Suppressor macrophage (primary cell): Measurements from ENCODE around the gene CENPK.
"Not testable (repeated sequence)": the region's sequence is repeated elsewhere in the genome, so short reads cannot be mapped to it uniquely, and the experiment has no call there.

ENCODE experiments used
- DNase-seq, 4 experiments: peaks; one replicate each; pipeline ENCODE4 v3.0.0-alpha.2; 2020 to 2022

The CENPK gene

DNA sequence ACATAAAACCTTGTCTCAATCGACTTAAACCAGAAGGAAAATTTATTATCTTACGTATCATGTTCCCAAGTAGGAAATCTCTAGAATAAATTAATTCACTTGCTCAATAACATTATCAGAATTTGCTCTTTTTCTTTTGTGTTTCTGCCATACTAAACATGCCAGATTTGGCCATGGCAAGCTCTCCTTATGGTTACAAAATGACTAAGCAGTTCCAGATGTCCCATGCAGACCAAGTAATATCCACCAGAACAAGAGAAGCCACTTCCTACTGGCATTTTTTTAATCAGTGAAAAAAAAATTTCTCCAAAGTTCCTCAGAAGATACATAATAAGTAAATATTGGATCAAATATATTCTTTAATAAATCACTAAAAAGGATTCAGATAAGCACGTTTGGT, 56.0 kb downstream of the CENPK start:
- no peak for DNase-seq

DNA sequence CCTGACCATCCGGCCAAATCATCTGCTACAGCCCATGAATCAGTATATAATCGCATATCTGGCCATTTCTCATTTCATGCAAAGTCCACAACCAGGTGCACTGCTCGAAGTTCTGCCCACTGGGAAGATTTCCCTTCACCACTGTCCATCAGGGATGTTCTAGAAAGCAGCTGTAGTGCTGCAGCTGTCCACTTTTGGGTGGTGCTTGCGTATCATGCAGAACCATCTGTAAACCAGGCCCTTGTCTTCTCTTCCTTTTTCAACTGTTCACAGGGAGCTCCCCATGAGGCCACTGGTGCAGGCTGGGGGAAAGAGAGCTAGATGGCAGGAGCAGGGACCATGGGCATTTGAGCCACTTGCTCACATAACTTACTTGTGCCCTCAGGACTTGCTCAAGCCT, 73.8 kb downstream of the CENPK start:
- DNase-seq: no peak

DNA sequence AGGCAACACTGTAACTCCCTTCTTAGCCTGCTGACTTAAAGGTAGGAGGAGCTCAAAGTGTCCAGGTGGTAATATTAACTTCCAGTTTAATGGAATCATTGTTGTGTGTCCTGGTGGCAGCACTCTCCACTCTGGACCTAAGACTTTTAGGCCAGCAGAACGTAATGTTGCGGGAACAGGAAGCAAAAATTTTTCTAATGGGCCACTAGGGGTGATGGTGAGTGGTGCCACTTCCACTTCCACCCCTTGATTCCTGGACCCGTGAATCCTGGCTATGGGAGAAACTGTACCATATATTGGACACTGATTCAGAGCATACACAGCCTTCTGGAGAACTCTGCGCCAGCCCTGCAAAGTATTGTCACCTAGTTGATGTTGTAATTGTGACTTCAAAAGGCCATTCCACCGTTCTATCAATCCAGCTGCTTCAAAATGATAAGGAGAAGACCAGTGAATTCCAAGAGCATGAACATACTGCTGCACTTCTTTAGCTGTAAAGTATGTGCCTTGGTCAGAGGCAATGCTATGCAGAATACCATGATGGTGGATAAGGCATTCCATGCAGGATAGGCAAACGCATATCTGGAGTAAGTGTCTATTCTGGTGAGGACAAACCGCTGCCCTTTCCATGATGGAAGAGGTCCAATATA, 74.8 kb downstream of the CENPK start:
- DNase-seq: not testable (repeated sequence)

DNA sequence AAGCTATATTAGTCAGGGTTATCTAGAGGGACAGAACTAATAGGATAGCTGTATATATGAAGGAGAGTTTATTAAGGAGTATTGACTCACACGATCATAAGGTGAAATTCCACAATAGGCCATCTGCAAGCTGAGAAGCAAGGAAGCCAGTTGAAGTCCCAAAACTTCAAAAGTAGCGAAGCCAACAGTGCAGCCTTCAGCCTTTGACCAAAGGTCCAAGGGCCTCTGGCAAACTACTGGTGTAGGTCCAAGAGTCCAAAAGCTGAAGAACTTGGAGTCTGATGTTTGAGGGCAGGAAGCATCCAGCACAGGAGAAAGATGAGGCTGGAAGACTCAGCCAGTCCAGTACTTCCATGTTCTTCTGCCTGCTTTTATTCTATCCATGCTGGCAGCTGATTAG, 76.2 kb downstream of the CENPK start:
- not testable (repeated sequence) for DNase-seq

DNA sequence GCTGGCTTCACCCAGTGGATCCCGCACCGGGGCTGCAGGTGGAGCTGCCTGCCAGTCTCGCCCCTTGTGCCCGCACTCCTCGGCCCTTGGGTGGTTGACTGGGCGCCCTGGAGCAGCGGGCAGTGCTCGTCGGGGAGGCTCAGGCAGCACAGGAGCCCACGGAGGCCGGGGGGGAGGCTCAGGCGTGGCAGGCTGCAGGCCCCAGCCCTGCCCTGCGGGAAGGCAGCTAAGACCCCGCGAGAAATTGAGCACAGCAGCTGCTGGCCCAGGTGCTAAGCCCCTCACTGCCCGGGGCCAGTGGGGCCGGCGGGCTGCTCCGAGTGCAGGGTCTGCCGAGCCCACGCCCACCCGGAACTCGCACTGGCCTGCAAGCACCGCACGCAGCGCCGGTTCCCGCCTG, 77.6 kb downstream of the CENPK start:
- no peak for DNase-seq

DNA sequence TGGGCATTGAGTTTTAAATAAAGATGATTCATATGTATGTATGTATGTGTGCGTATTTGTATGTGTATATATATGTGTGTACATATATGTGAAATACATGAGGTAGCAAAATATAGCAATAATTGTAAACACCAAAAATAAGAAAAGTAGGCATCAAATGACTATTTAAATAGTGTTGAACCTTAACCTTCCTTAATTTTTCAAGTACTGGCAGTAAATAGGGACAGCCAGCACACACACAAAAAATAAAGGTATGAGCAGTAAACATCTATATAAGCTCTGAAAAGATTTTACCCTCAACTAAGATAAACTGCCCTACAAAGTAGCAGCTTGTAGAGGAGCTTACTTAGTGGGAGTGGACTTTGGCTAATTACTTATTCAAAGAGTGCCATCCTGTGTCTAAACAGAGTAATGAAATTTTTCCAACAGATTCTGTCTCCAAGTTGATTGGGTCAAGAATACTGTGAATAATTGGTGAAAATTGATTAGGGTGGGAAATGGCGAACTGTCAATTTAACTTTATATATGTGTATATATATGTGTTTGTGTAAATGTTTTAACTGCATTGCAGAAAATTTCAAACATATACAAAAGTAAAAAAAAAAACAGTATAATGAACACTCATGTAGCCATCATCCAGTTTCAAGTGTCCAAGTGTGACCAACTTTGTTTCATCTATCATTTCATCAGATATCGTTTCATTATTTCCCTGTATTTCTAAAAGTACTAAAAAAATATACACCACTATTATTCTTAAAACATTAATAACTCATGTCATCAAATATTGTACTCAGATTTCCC, 79.2 kb downstream of the CENPK start:
- DNase-seq: peak; percentile 8 to 81 (median 52)

DNA sequence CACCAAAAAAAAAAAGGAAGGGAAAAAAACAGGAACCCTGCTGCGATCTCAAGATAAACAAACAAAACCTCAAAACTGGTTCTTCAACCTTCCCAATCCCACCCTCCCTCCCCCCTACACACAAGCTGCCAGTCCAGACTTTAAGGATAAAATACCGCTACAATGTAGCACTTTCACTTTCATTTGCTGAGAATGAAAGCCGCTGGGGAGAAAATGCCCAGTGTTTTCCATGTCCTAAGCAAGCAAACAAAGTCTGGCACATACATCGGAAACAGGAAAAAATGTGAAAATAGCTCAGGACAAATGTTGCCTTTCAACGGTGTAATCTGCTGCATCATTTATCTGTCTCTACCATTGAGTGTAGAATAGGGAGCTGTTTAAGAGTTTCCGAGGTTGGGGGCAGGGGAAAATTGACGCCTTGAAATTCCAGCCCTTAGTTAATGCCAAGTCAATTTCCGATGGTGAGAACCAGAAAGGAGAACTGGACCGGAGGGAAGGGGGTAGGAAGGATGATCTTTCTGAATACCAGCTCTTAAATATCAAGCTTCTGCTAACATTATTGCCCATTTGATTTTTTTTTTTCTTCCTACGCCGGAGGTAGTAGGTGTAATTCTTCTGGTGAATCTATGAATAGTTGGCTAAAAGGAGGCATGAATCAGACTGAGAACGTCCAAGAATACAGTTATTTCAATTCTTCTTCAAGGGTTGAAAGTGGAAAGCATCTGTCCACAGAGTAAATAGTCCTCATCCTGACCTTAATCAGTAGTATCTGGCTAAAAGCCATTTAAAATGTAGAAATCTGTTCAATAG, 80.0 kb downstream of the CENPK start:
- DNase-seq: peak; percentile 24 to 37 (median 33)

DNA sequence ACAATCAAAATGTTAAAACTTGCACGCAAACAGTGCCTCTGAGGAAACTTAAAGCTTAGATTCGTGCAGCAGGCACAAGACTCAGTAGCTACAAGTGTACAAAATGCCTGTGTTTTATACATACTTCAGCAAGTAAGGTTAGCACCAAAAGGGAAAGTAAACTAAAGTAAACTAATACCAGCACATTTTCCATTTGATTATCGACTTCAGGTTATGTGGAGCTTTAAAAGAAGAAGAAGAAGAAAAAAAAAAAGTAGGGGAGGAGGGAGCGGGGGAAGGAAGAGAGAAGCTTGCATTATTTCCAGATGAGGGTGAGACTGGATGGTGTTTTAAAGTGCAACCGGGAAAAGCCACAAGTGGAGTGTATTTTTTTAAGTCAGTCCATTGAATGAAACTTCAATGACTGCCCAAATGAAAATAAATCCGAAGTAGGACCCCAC, 80.7 kb downstream of the CENPK start:
- peak in 3 of 4 experiments; percentile 11 to 38 (median 20) for DNase-seq

DNA sequence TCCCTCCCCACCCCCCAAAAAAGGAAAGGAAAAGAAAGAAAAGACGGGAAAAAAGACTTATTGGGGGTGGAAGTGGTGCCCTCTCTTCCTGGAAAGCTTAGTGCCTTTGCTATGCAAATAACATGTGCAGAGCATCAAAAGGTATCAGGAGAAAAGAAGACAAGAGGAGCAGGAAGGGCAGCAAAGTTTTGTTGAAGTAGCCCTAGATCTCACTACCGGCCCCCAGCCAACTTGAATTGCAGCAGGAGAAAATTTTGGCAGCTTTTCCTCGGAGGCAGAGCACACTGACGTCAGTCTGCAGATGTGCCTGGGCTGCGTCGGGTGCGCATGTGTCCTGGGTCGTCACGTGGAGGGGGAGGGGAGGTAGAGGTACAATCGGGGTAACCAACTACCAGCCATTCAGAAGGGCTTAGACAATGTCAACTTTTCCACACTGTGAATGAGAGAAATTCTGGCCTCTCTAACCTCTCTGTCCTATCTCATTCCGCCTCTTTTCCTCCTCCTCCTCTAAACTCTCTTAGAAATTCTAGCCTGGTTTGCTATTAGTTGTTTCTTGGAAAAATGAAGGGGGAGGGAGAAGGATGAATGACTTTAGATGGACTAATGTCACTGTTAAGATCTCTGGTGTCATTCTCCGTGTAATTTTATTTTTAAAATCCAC, 81.2 kb downstream of the CENPK start, which contains the start of gene ADAMTS6:
TSS of gene ADAMTS6 (minus strand) at position 286 of the 661 bp plus-strand sequence. CDS start 8,247 bp downstream, outside the sequence.
- peak; percentile 75 to 84 (median 78) for DNase-seq

DNA sequence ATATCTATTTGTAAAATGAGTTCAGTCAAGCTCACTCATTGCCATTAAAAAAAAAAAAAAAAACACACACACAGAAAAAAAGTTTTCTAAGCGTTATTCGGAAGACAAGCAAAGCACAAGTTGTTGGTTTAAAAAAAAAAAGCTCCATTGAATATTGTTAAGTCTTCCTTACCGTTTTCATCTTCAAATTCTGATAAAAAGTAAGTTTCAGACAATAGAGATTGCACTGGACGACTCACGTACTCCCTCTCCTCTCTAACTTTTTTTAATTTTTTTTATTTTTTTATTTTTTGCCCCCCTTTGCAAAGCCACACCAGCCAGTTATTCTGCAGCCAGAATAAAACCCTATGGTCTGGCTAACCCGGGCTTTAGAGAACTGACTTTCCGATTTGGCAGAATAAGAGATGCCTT, 81.8 kb downstream of the CENPK start:
- no peak for DNase-seq

DNA sequence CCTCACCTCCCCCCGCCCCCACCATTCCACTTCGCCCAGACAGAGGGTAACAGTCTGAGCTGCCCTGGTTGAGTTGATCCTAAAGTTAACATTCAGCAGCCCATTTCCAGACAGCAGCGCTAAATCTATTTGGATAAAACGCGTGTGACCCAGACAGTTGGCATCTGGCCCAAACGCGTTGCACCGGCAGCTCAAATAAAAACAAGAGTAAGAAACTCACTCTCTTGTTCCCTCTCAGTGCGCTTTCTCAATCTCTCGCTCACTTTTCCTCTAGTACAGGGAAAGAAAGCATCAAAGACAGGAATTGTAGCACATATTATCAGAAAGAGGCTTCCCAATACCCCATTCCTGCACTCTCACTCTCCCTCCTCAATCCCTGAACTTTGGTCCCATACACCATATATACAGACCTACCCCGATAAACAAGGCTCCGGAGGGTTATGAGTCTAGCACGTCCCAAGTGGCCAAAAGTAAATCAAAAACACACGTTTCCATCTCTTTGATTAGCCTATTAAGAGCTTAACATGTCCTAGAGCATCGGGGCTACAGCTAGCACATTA, 82.6 kb downstream of the CENPK start:
- peak; percentile 41 to 53 (median 46) for DNase-seq

DNA sequence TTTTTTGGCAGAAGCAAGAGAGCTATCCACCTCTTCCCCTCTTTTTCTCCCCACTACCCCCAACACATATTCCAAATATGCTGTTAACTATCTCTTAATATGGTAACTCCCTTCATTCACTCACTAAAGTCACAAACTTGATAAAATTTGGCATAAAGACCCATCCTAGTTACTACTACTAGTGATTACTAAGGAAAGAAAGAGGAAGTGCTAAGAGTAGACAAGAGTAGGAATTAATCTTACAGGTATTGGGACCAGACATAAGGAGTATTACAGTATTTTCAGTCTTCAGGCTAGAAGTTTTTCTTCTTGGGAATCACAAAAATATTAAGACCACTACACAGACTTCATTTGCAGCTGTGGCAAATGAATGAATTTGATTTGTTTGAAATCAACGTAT, 83.4 kb downstream of the CENPK start:
- DNase-seq: no peak

DNA sequence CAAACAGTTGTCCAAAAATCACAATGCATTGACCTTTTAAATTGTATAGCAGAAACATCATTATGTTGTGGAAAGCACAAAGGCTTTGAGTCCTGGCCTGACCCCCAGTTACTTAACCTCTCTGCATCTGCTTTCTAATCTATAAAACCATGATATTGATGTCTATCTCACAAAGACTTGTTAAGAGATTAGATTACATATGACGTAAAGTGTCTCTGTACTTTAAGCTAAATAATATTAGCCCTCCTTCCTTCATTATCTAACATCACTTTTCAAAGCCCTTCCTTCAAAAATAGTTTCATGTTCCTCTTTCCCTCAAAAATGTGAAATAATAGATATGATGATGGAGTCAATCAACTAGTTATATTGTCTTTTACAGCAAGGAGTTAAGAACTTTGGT, 84.6 kb downstream of the CENPK start:
- no peak for DNase-seq

DNA sequence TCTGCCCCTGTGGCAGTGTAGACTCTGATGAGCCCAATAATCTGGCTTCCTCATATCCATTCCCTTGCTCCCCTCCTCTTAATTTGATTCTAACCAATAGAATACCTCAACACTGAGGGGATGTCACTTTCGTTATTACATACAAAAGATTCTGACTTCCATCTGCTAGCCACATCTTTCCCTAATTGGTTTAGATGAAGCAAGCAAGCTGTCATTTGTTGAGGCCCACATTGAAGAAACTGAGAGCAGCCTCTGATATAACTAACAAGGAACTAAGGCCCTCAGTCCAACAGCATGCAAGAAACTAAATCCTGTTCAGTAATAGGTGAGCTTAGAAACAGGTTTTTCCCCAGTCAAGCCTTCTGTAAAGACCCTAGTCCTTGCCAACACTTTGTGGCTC, 87.1 kb downstream of the CENPK start:
- DNase-seq: no peak

DNA sequence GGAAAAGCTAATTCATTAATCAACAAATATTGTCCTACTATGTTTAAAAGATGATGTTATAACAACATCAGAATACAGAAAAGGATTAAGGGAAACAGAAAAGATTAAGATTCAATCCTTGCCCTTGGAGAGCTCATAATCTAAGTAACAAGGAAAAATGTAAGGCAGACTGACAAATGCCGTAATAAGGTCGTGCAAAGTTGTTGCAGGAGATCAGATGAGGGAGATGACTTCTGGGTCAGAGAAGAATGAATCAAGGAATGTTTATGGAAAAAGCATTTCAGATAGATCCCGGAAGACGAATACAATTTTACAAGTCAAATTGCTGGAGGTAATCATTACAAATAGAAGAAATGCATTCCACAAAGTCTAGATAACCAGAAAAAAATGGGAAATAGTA, 87.6 kb downstream of the CENPK start:
- DNase-seq: no peak

DNA sequence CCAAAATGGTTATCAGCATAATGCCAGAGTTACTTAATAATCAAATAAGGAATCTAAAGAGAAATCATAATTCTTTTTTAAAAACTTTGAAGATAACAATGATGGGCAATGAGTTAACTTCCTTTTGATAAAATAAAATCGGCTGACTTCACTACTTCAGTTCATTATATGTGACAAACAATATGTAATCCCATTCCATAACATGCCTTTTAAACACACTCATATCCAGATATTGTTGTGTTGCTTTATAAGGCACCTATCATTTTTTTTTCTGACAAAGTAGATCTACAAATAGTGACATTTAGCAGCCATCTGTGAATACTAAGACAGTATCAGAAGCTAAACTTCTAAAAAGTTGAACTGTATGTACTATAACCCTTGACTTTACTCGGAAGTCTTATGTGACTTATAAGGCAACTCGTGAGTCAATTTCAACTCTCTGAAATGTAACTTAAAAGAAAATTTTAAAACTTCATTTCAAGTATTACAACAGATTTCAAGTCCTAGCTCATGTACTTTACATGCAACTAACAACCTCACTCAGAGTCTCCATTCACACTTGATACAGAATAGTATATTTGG, 88.7 kb downstream of the CENPK start:
- no peak for DNase-seq

DNA sequence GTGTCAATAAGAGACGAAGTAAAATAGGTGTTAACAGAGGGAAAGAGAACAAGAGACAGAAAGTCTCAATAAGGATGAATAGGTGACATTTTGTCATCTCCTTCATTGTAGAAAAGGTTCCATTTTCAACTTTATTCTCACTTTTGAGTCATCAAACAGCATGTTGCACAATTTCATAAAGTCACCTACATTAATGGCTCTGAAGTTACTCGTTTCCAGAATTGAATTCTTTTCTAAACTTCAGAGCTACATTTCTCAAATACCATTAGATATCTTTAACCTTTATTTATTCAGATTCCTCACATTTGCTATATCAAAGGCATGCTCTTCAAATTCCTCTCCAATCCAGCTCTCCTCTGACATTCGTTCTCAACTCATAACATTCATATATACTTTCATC, 94.3 kb downstream of the CENPK start:
- no peak for DNase-seq
